ENCODE data around the gene XYLT2.

DNA sequence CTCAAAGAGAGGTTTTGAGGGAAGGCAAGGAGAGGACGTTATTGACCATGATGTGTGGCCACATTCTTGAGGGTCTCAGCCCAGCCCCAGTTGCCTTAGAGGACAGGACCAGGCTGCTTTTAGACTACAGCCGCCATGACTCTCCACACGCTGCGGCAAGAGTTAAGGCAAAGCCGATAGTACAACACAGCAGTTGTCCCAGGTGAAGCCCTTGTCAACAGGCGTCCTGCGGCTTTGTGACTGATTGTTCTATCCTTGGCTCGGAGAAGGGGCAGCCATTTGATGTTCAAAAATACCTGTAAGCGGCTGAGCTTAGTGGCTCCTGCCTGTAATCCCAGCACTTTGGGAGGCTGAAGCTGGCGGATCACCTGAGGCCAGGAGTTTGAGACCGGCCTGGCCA lies 42.9 kb upstream of the XYLT2 start:
- TF ChIP-seq CTCF (IDR thresholded peaks at IDR 0.05; ENCODE audit: insufficient read depth, low read depth, low read length) (no peak), EZH2 (IDR thresholded peaks at IDR 0.05; ENCODE audit: insufficient read depth, low read length) (no peak)

Data from astrocyte (in vitro differentiated cells and primary cell).